Chondrocyte (in vitro differentiated cells): ENCODE data around the gene GRAMD1B. TPM values are rescaled to one million over a fixed set of nuclear protein-coding genes. Genes with fewer than 3 reads are reported as not detected.

Experiments used
- DNase-seq: peaks from one replicate; pipeline ENCODE4 v3.0.0; 2021; ENCODE audit warnings: mixed read lengths, low spot score
- H3K27ac Mint-ChIP-seq: one replicate; pipeline ENCODE4 v1.8.0; 2021; ENCODE audit warnings: mild to moderate bottlenecking, moderate library complexity, mixed read lengths; ENCODE audit not compliant: unreplicated experiment
- H3K27me3 Mint-ChIP-seq: 2 replicates; pipeline ENCODE4 v1.8.0; 2021; ENCODE audit warnings: low read depth, mixed read lengths
- H3K36me3 Mint-ChIP-seq: 2 replicates; pipeline ENCODE4 v1.8.0; 2021; ENCODE audit warnings: low read depth, mixed read lengths
- H3K4me1 Mint-ChIP-seq: 2 replicates; pipeline ENCODE4 v1.8.0; 2021; ENCODE audit warnings: low read depth, mild to moderate bottlenecking, mixed read lengths
- H3K4me3 Mint-ChIP-seq: one replicate; pipeline ENCODE4 v1.8.0; 2021; ENCODE audit warnings: mild to moderate bottlenecking, moderate library complexity, mixed read lengths; ENCODE audit not compliant: unreplicated experiment
- H3K9me3 Mint-ChIP-seq: 2 replicates; pipeline ENCODE4 v1.8.0; 2021; ENCODE audit warnings: low read depth, mixed read lengths
- CTCF ChIP-seq: fragments of 200-600 bp; sonication (generic); IDR thresholded peaks from 2 replicates; pipeline ENCODE4 v1.5.0; 2021; ENCODE audit warnings: antibody characterized with exemption, mild to moderate bottlenecking, moderate library complexity
- total RNA-seq: library from RNA; stranded (reverse); gene quantifications from 3 replicates; pipeline ENCODE4 v1.2.1, GENCODE V29; 2021

Gene GRAMD1B
- total RNA-seq, 1 donor from 2014 or later, result 0.99 TPM

GRCh38 chr11:123603666-123604065, 173.6 kb downstream of the GRAMD1B start:
- DNase-seq, result no peak
- Mint-ChIP-seq H3K27ac (no peak overlapping the region), H3K4me3 (no peak overlapping the region), H3K36me3 (no peaks in the 10 kb centered on the region), H3K9me3 (no peaks in the 10 kb centered on the region), H3K27me3 (no peaks in the 10 kb centered on the region), H3K4me1 (no peaks in the 10 kb centered on the region)
- no peak for TF ChIP-seq CTCF

GRCh38 chr11:123607781-123608180, 177.7 kb downstream of the GRAMD1B start:
- H3K27me3 Mint-ChIP-seq, result no peaks in the 10 kb centered on the region
- no peak for TF ChIP-seq CTCF
- H3K4me1 Mint-ChIP-seq, result no peaks in the 10 kb centered on the region
- no peaks in the 10 kb centered on the region for H3K9me3 Mint-ChIP-seq
- H3K36me3 Mint-ChIP-seq, result peaks cover 2% of the 10 kb centered on the region
- DNase-seq, result no peak
- H3K27ac Mint-ChIP-seq, result no peak overlapping the region
- no peak overlapping the region for H3K4me3 Mint-ChIP-seq

- H3K9me3 Mint-ChIP-seq, result no peaks in the 10 kb centered on the region
- H3K4me3 Mint-ChIP-seq, result no peak overlapping the region
- no peak overlapping the region for H3K27ac Mint-ChIP-seq
- DNase-seq, result no peak
- no peaks in the 10 kb centered on the region for H3K4me1 Mint-ChIP-seq
- TF ChIP-seq CTCF, result no peak
- H3K27me3 Mint-ChIP-seq, result no peaks in the 10 kb centered on the region
- peaks cover 2% of the 10 kb centered on the region for H3K36me3 Mint-ChIP-seq
These were observed 178.3 kb downstream of the GRAMD1B start for GRCh38 chr11:123608371-123608770.

GRCh38 chr11:123608945-123609344, 178.9 kb downstream of the GRAMD1B start:
- Mint-ChIP-seq H3K27ac (no peak overlapping the region), H3K4me3 (no peak overlapping the region), H3K27me3 (no peaks in the 10 kb centered on the region), H3K9me3 (no peaks in the 10 kb centered on the region), H3K36me3 (peaks cover 2% of the 10 kb centered on the region), H3K4me1 (no peaks in the 10 kb centered on the region)
- no peak for TF ChIP-seq CTCF
- DNase-seq, result no peak

- Mint-ChIP-seq H3K9me3 (no peaks in the 10 kb centered on the region), H3K27me3 (no peaks in the 10 kb centered on the region), H3K36me3 (peaks cover 2% of the 10 kb centered on the region), H3K27ac (no peak overlapping the region), H3K4me3 (no peak overlapping the region), H3K4me1 (peaks cover 4% of the 10 kb centered on the region)
- no peak for DNase-seq
- no peak for TF ChIP-seq CTCF
These were observed 181.6 kb downstream of the GRAMD1B start for GRCh38 chr11:123611698-123612097.
